GM10266 (cell line): ENCODE results near the gene OR2T10.

ENCODE experiments used
- DNase-seq: peaks from one replicate; pipeline ENCODE4 v3.0.0; 2012; ENCODE audit errors: extremely low spot score
- CTCF ChIP-seq: IDR thresholded peaks from 2 replicates; pipeline ENCODE4 v1.5.1; 2012; ENCODE audit warnings: mild to moderate bottlenecking, low read depth; ENCODE audit not compliant: control insufficient read depth, insufficient read depth; ENCODE audit errors: missing control alignments

The OR2T10 gene

GRCh38 chr1:248613742-248614141, 16.2 kb upstream of the OR2T10 start:
- no peak for TF ChIP-seq CTCF
- DNase-seq, result no peak

GRCh38 chr1:248611883-248612414, 14.4 kb upstream of the OR2T10 start:
- TF ChIP-seq CTCF, result no peak
- no peak for DNase-seq

GRCh38 chr1:248610301-248610700, 12.8 kb upstream of the OR2T10 start:
- DNase-seq, result no peak
- no peak for TF ChIP-seq CTCF

GRCh38 chr1:248599396-248599795, 1.9 kb upstream of the OR2T10 start:
- DNase-seq, result no peak
- TF ChIP-seq CTCF, result no peak

GRCh38 chr1:248596615-248597014, 885 bp downstream of the OR2T10 start:
- DNase-seq, result no peak
- no peak for TF ChIP-seq CTCF

- DNase-seq, result no peak
- TF ChIP-seq CTCF, result no peak
Observed at GRCh38 chr1:248593226-248593625, 4.3 kb downstream of the OR2T10 start.

GRCh38 chr1:248592655-248593054, 4.8 kb downstream of the OR2T10 start:
- DNase-seq, result no peak
- no peak for TF ChIP-seq CTCF

- no peak for TF ChIP-seq CTCF
- DNase-seq, result no peak
Observed at GRCh38 chr1:248590055-248590454, 7.4 kb downstream of the OR2T10 start.
